GF-D8 (cell line): ENCODE measurements around the gene PPP2R5B.

Experiments
- DNase-seq: peaks from one replicate; lab custom pipeline; 2025; lab: John Stamatoyannopoulos, UW

Gene PPP2R5B

GRCh38 chr11:64908766-64909165 lies 15.7 kb upstream of the PPP2R5B start:
- DNase-seq: no peak

GRCh38 chr11:64909653-64910343 lies 14.7 kb upstream of the PPP2R5B start:
- no peak for DNase-seq

GRCh38 chr11:64910451-64911093 lies 13.9 kb upstream of the PPP2R5B start:
- no peak for DNase-seq

- DNase-seq: no peak
These were observed 13.3 kb upstream of the PPP2R5B start for GRCh38 chr11:64911142-64911541.

- no peak for DNase-seq
These were observed 12.8 kb upstream of the PPP2R5B start for GRCh38 chr11:64911689-64912088.

- no peak for DNase-seq
These were observed 11.2 kb upstream of the PPP2R5B start for GRCh38 chr11:64913171-64913727.

GRCh38 chr11:64914123-64914522 lies 10.4 kb upstream of the PPP2R5B start:
- no peak for DNase-seq

GRCh38 chr11:64915376-64915887 lies 9.1 kb upstream of the PPP2R5B start:
- no peak for DNase-seq

GRCh38 chr11:64916040-64916774 lies 8.3 kb upstream of the PPP2R5B start:
- no peak for DNase-seq

- peak; percentile 99 for DNase-seq
These were observed 7.5 kb upstream of the PPP2R5B start, which contains the start of gene ATG2A for GRCh38 chr11:64916775-64917662. Gene ATG2A (minus strand): TSS chr11:64917209. CDS start chr11:64917135, 74 bp downstream.

GRCh38 chr11:64917663-64917995 lies 6.9 kb upstream of the PPP2R5B start:
- DNase-seq: no peak

- peak; percentile 23 for DNase-seq
These were observed 6.5 kb upstream of the PPP2R5B start for GRCh38 chr11:64918017-64918416.

- DNase-seq: no peak
These were observed 4.9 kb upstream of the PPP2R5B start for GRCh38 chr11:64919627-64920026.

GRCh38 chr11:64920124-64920523 lies 4.4 kb upstream of the PPP2R5B start:
- no peak for DNase-seq

GRCh38 chr11:64921384-64921783 lies 3.1 kb upstream of the PPP2R5B start:
- DNase-seq: no peak

- DNase-seq: no peak
These were observed 1.3 kb upstream of the PPP2R5B start for GRCh38 chr11:64923151-64923661.

- DNase-seq: no peak
These were observed 408 bp downstream of the PPP2R5B start for GRCh38 chr11:64924910-64925284.

GRCh38 chr11:64925536-64926436 lies 1.3 kb downstream of the PPP2R5B start:
- no peak for DNase-seq

- no peak for DNase-seq
These were observed 2.2 kb downstream of the PPP2R5B start for GRCh38 chr11:64926689-64927088.

- no peak for DNase-seq
These were observed 4.5 kb downstream of the PPP2R5B start for GRCh38 chr11:64928957-64929356.
